ENCODE results near the gene EFNB2. TPM values are rescaled to one million over a fixed set of nuclear protein-coding genes. Genes with fewer than 3 reads are reported as not detected.

Gene EFNB2, protein sequence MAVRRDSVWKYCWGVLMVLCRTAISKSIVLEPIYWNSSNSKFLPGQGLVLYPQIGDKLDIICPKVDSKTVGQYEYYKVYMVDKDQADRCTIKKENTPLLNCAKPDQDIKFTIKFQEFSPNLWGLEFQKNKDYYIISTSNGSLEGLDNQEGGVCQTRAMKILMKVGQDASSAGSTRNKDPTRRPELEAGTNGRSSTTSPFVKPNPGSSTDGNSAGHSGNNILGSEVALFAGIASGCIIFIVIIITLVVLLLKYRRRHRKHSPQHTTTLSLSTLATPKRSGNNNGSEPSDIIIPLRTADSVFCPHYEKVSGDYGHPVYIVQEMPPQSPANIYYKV
- total RNA-seq = 10 to 100 TPM; 12.1 to 41.3 (median 26.4) TPM

DNA sequence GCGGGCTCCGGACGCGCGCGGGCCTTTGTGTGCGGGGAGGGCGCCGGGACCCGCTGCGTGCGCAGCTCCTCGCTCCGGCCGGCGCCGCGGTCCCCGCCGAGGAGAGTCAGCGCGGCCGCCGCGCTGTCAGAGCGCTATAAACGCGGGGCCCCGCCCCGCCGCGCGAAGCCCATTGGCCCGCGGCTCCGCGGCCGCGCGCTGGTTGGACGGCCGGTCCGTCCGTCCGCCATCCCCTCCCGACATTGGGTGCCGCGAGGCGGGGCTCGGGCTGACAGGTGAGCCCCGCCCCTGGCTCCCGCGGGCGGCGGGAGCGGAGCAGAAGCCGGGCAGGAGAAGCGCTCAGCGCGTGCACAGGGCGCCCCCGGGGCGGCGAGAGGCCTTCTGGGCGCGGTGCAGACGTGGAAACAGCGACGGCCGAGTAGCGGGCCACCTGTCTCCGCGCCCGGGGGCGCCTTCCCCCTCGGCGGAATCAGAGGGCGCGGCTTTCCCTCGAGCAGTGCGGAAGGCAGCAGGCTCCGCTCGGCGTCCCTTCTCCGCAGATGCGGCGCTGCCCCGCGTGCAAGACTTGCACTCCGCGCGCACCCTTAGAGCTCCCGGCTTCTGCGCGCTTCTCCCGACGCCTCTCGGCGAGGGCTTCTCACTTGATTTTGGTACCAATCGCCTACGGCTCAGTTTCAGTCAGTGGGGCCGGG lies at the start of gene EFNB2:
Gene EFNB2 (minus strand): TSS at position 111 of the 692 bp plus-strand sequence. CDS start 698 bp downstream, outside the sequence.
- H3K4me3 ChIP-seq (ENCODE audit: low read depth, poor library complexity, severe bottlenecking) = peak within 1 kb of the TSS; percentile 58
- intact Hi-C loops (cut with DNase I; ENCODE audit: low total_unique reads) = loop anchor here (10.0 kb wide), 2 partner anchors 1761 to 1971 kb away; no protein-coding TSS in a partner anchor
- TF ChIP-seq POLR2A (IDR thresholded peaks at IDR 0.05) = no peak
- TF ChIP-seq, protein P1, sequence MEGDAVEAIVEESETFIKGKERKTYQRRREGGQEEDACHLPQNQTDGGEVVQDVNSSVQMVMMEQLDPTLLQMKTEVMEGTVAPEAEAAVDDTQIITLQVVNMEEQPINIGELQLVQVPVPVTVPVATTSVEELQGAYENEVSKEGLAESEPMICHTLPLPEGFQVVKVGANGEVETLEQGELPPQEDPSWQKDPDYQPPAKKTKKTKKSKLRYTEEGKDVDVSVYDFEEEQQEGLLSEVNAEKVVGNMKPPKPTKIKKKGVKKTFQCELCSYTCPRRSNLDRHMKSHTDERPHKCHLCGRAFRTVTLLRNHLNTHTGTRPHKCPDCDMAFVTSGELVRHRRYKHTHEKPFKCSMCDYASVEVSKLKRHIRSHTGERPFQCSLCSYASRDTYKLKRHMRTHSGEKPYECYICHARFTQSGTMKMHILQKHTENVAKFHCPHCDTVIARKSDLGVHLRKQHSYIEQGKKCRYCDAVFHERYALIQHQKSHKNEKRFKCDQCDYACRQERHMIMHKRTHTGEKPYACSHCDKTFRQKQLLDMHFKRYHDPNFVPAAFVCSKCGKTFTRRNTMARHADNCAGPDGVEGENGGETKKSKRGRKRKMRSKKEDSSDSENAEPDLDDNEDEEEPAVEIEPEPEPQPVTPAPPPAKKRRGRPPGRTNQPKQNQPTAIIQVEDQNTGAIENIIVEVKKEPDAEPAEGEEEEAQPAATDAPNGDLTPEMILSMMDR (IDR thresholded peaks at IDR 0.05) = no peak
- DNase-seq (ENCODE audit: low spot score in 2 of 2) = peak; percentile 71 to 96
- WGBS, 2 donors = 1% methylated on average over 48 to 56 of the region's 102 CpGs

GRCh38 chr13:106581225-106581624 lies 45.8 kb upstream of the EFNB2 start:
- WGBS, 2 donors = 92 to 100% methylated on average over 4 of the region's 4 CpGs
- no peak for DNase-seq (ENCODE audit: low spot score in 2 of 2)
- TF ChIP-seq, protein P1 (IDR thresholded peaks at IDR 0.05) = no peak
- no peak for TF ChIP-seq POLR2A (IDR thresholded peaks at IDR 0.05)
- no peak overlapping the region for H3K4me3 ChIP-seq (ENCODE audit: low read depth, poor library complexity, severe bottlenecking)
- intact Hi-C loops (cut with DNase I; ENCODE audit: low total_unique reads) = no loop called here

- no peak for TF ChIP-seq POLR2A (IDR thresholded peaks at IDR 0.05)
- TF ChIP-seq, protein P1 (IDR thresholded peaks at IDR 0.05) = no peak
- no peak for DNase-seq (ENCODE audit: low spot score in 2 of 2)
- intact Hi-C loops (cut with DNase I; ENCODE audit: low total_unique reads) = no loop called here
- no peak overlapping the region for H3K4me3 ChIP-seq (ENCODE audit: low read depth, poor library complexity, severe bottlenecking)
Measured at GRCh38 chr13:106575896-106576295, 40.4 kb upstream of the EFNB2 start.

GRCh38 chr13:106573868-106574267 lies 38.4 kb upstream of the EFNB2 start:
- TF ChIP-seq POLR2A (IDR thresholded peaks at IDR 0.05) = no peak
- TF ChIP-seq, protein P1 (IDR thresholded peaks at IDR 0.05) = no peak

GRCh38 chr13:106573284-106573846 lies 37.9 kb upstream of the EFNB2 start:
- peak in 1 of 2 donors; percentile 53 for DNase-seq (ENCODE audit: low spot score in 2 of 2)
- H3K4me3 ChIP-seq (ENCODE audit: low read depth, poor library complexity, severe bottlenecking) = no peak overlapping the region
- TF ChIP-seq, protein P1 (IDR thresholded peaks at IDR 0.05) = no peak
- no peak for TF ChIP-seq POLR2A (IDR thresholded peaks at IDR 0.05)
- intact Hi-C loops (cut with DNase I; ENCODE audit: low total_unique reads) = no loop called here
- WGBS, 2 donors = 54 to 55% methylated on average over 8 of the region's 8 CpGs

More at GRCh38 chr13:106573868-106574267, 38.4 kb upstream of the EFNB2 start:
- DNase-seq (ENCODE audit: low spot score in 2 of 2) = peak; percentile 38 to 91
- WGBS, 2 donors = 18 to 23% methylated on average over 3 of the region's 3 CpGs
- no peak overlapping the region for H3K4me3 ChIP-seq (ENCODE audit: low read depth, poor library complexity, severe bottlenecking)
- intact Hi-C loops (cut with DNase I; ENCODE audit: low total_unique reads) = no loop called here
